Kidney tubule cell (primary cell): Measurements from ENCODE around the gene CAPN10.
A peak's percentile ranks its signal among the peaks of the same experiment; 100 is the strongest.
"Not testable (repeated sequence)": the region's sequence is repeated elsewhere in the genome, so short reads cannot be mapped to it uniquely, and the experiment has no call there.

Source experiments
- DNase-seq: peaks from one replicate; pipeline ENCODE4 v3.0.0-alpha.2; 2018; ENCODE audit warnings: low spot score

The CAPN10 gene, protein sequence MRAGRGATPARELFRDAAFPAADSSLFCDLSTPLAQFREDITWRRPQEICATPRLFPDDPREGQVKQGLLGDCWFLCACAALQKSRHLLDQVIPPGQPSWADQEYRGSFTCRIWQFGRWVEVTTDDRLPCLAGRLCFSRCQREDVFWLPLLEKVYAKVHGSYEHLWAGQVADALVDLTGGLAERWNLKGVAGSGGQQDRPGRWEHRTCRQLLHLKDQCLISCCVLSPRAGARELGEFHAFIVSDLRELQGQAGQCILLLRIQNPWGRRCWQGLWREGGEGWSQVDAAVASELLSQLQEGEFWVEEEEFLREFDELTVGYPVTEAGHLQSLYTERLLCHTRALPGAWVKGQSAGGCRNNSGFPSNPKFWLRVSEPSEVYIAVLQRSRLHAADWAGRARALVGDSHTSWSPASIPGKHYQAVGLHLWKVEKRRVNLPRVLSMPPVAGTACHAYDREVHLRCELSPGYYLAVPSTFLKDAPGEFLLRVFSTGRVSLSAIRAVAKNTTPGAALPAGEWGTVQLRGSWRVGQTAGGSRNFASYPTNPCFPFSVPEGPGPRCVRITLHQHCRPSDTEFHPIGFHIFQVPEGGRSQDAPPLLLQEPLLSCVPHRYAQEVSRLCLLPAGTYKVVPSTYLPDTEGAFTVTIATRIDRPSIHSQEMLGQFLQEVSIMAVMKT

DNA sequence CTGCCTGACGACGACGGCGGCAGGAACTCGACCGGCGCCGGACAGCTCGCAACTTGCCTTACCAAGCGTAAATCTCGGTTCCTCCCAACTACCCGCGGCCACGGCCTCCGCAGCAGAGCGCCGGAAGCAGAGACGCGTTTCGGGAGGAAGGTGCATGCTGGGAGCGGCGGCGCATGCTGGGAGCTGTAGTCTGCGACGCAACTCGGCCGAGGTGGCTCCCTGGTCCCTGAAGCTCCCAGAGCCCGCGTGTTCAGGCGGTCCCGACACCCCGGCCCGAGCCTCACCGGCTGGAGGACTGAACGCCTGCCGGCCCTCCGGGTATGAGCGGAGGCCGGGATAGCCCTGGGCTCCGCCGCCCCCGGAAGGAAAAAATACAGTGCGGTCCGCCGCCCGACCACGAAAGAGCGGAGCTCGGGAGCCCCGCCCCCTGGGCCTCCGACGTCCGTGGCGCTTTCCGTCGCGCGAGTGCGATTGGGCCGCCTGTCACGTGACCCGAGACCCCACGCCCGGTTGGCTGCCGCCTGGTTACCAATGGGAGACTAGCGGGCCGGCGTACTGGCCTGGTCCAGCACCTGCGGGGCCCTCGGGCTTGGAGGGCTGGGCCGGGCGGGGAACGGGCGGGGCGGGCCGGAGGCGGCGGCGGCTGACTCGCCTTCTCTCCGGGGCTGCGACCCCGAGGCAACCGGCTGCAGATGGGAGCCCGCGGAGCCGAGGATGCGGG lies at the start of gene CAPN10:
Gene CAPN10 (plus strand): TSS at position 537 of the 721 bp plus-strand sequence. CDS start 178 bp downstream, at position 715.
- DNase-seq: peak; percentile 95

DNA sequence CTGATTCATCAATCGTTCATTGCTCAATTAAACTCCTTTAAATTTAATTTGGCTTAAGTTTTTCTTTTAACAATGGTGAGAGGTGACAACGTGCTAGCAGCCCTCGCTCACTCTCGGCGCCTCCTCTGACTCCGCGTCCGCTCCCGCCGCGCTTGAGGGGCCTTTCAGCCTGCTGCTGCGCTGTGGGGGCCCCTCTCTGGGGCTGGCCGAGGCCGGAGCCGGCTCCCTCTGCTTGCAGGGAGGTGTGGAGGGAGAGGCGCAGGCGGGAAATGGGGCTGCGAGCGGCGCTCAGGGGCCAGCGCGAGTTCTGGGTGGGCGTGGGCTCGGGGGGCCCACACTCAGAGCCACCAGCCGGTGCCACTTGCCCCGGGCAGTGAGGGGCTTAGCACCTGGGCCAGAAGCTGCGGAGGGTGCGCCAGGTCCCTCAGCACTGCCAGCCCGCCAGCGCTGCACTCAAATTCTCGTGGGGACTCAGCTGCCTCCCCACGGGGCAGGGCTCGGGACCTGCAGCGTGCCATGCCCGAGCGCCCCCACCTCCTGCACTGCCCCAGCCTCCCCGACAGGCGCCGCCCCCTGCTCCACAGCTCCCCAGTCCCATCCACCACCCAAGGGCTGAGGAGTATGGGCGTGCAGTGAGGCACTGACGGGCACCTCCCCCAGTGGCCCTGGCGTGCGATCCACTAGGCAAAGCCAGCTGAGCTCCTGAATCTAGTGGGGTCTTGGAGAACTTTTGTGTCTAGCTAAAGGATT lies 48.3 kb upstream of the CAPN10 start:
- DNase-seq: no peak

DNA sequence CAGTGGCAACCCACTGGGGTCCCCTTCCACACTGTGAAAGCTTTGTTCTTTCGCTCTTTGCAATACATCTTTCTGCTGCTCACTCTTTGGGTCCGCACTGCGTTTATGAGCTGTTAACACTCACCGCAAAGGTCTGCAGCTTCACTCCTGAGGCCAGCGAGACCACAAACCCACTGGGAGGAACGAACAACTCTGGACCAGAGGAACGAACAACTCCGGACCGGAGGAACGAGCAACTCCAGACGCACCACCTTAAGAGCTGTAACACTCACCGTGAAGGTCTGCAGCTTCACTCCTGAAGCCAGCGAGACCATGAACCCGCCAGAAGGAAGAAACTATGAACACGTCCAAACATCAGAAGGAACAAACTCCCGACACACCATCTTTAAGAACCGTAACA lies 47.4 kb upstream of the CAPN10 start:
- not testable (repeated sequence) for DNase-seq

DNA sequence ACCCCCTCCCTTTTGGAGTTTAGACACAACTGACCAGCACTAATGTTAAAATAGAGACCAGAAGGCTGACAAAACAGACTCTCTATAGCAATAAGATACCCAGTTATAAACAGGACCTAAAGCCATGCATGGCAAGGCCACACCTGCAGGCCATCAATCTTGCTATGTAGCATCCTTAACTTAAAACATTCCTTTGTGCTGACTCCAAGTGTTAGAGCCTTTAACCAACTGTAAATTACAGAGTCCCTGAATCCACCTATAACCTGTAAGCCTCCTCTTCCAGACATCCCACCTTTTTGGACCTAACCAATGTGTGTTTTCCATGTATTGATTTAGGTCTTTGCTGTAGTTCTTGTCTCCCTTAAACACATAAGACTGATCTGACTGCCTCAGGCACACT lies 46.6 kb upstream of the CAPN10 start:
- DNase-seq: no peak

DNA sequence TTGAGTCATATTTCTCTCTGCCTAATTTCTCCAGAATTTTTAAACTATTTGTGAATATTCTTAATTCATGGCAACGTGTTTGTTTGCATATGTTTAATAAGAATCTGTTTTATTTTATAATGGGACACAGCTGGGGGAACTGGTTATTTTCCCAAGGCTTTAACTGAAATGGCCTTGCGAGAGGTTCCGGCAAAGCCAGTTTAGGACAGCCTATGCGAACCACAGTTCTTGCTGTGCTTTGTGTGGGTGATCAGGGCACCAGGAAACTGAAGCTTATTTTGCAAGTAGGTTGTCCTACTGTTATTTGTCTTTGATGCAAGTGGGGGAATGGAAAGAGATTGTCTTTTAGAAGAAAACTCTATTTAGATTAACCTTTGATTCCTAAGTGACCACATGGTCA lies 35.2 kb upstream of the CAPN10 start:
- DNase-seq: no peak

DNA sequence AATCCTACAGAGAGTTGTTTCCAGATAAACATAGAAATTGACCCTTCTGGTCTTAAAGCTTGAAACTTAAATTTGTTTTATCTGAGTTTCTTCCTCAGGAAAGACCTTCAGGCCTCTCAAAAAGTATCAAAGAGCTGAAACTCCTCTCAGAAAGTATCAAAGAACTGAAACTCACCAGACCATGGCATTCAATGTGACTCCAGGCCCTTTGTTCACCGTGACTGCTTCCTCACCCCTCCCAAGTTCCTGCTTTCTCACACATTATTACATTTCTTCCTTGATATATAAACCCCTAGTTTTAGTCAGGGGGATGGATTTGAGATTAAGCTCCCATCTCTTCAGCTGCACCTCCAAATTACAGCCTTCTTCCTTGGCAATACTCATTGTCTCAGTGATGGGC lies 34.7 kb upstream of the CAPN10 start:
- DNase-seq: peak; percentile 60

DNA sequence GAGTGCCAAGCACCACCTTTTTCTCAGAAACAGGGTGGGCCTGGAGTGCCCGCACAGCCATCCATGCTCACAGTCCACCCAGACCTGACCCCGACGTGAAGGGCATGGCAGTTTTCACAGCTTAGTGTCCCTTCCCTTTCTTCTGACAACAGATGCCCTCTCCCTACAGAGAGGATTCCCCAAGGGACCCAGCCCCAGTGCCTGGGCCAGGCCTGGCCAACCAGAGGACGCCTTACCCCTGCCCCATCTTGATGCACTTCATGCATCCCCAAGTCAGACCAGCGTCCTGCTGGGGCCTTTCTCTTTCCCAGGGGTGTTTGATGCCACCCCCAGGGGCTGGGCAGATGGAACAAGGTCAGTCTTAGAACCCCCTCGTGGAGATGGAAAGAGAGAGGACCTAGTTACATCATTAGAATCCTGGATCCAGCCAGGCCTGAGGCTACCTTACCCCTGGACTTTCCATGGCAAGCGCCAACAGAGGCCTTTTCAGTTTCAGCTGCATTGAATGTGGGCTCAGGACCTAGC lies 32.5 kb upstream of the CAPN10 start:
- no peak for DNase-seq

DNA sequence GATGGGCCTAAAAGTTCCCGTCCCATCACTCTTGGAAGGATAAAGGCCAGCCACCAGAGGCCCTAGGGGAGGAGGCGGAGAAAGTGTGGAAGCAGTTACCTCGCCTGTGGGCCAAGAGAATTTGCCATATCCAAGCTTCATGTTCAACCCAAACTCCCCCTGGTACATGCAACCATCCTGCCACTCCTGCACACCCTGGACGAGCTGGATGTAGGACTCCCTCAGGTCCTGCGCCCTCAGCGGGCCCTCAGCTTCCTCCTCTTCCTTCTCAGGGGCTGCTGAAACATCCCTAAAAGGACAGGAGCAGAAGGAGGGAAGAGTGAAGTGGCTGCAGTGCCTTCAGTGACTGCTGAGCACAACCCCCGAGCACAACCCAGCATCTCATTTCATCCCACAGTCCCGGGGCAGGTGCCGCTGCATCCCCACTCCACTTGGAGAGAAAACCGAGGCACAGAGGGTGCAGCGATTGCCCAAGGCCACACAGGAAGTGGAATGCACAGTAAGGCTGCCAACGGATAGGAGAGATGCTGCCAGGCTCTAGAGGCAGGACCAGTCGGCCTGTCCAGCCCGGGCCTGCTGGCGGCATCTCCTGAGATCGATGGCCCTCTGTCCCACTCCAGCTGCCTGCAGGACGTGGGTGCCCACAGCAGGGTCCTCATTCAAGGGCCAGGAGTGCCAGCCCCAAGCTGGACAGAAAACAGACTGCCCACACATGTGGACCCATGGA lies 31.6 kb upstream of the CAPN10 start:
- DNase-seq: no peak

DNA sequence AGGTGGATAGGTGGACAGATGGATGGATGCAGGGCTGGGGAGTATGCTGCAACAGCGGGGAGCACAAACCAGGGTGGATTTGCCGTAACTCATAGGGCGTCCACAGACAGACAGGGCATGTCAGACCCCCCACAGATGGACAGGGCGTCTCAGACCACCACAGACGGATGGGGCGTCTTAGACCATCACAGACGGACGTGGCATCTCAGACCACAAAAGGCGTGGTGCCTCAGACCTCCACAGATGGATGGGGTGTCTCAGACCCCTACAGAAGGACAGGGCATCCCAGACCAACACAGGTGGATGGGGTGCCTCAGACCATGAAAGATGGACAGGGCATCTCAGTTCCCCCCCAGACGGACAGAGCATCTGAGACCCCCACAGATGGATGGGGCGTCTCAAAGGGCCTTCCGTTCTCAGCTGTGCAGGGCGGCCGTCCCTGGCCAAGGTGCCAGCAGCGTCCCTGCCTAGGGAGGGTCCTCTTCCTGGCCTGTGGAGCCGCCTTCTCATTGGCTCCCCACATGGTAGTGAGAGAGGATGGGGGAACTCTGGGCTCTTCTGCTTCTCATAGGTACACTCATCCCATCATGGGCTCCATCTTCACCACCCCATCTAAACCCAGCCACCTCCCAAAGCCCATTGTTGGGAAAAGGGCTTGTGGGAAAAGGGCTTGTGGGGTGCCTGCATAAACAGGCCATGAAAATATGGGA lies 30.8 kb upstream of the CAPN10 start:
- DNase-seq: no peak

DNA sequence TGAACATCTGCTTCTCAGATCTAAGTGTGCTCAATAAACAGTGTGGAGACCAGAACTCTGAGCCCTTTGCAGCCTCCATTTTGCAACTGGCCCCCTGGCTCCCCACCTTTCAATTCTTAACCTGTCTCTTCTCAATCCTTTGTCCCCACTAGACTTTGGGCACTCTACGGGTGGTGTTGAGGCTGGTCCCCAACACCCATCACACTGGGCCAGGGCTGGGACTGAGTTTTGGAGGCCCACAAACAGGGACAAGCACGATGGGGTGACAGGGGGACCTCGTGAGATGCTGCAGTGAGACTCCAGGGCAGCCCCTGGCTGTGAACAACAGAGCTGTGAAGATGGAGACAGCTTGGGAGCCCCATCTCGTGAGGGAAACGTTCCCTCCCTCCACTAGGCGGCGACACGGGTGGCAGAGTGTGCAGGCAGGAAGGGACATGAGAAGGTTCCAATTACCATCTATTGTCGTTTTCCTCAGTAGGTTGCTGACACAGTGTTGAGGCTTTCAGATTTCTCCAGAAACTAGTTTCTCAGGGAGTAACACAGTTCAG lies 29.9 kb upstream of the CAPN10 start:
- peak; percentile 69 for DNase-seq

DNA sequence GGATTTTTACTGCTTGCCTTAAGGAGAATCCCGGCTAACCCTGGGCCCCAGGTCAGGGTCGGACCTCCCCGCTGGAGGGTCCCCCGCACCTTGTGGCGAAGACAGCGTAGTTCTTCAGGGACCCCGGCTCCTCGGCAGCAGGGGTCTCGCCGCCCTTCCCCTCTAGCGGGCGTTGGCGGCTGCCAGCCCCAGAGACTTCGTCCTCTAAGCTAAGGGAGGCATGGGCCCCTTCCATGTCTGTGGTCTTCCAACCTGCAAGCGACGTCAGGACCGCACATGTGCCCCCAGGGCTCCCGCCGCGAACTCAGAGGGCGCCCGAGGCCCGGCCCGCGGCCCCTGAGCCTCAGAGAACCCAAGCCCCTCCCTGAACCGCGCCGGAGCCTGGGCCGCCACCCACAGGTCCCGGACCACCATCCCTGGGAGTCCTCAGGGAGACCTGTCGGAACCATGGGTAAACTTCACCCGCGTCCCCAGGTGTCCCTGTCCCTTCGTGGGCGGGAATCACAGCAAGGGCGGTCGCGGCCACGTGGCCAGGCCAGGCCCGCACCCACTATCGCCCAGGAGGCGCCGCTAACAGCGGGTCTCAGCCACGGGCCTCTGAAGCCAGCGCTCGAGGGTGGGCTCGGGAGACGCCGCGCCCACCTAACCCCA lies 29.3 kb upstream of the CAPN10 start:
- DNase-seq: no peak

DNA sequence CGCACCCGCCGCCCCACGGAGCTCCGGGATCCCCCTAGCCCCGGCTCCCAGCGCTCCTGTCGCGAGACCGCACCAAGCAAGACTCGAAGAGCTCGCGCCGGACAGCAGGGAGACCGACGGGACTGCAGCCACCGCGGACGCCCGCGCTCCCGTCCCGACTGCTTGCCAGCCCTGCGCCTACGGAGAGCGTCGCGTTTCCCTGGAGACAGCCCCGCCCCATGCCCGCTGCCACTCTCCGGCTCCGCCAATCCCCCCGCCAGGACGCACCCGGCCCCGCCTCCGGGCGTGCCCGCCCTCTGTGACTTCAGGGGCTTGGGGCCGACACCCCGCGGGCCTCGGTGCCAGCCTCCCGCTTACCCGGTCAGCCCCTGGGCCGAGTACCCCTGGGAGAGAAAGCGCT lies 28.7 kb upstream of the CAPN10 start, which contains the start of gene ANKMY1:
Gene ANKMY1 (minus strand): TSS at position 181 of the 400 bp plus-strand sequence. CDS start 653 bp downstream, outside the sequence.
- DNase-seq: peak; percentile 78

DNA sequence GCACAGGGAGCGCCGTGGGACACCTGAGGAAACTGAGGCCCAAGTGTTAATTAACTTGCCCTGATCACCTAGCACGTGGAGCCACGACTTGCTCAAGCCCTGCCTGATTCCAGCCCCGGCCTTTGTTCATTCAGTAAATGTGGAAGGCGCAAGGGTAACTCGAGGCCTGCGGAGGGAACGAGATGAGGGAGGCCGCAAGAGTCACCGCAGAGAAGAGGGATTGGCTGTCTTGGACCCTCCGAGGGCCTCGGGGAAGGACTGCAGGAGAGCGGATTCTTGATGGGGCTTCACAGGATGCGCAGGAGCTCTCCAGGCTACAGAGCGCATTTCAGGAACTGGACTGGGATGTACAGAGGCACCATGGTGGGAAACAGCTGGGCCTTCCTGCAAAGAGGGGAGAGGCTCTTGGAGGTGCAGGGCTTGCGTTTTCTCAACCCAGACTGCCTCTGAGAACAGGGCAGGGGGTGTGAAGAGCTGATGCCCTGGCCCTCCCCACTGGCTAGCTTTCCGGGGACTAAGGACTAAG lies 28.2 kb upstream of the CAPN10 start:
- no peak for DNase-seq

DNA sequence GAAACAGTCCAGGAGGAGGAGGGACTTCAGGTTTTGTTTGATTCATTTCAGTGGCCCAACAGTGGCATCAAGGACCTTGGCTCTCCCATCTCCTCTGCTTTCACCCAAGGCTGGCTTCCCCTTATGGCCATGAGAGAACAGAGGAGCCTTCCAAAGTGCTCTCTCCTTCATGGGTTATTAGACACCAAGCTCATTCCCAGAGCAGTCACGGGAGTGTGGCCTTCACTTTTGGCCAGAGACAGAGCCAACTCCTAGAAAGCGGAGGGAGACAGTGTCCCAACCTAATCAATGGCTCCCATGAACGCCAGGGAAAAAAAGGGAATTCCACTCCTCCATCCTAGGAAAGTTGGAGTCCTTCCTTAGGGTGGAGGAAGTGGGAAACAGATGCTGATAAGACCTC lies 27.2 kb upstream of the CAPN10 start:
- no peak for DNase-seq

DNA sequence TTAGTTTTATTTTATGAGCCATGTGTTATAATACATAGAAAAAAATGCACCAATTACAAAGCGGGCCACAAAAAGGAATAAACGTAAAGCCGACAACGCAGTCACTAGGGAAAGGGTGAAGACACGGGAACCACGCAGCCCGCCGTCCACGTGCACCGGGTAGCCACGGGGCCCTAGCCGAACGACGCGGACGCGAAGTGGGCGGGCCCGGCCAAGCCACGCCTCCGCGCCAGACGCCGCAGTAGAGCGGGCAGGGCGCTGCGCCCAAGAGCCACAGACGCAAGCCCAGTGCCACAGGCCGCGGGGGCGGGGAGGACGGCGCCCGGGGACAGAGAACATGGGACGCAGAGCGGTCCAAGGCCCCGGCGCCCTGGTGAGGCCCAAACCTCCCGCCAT lies 26.5 kb upstream of the CAPN10 start, which contains the start of gene DUSP28:
Gene DUSP28 (plus strand): TSS at position 274 of the 396 bp plus-strand sequence. CDS start 328 bp downstream, outside the sequence.
- DNase-seq: peak; percentile 88

DNA sequence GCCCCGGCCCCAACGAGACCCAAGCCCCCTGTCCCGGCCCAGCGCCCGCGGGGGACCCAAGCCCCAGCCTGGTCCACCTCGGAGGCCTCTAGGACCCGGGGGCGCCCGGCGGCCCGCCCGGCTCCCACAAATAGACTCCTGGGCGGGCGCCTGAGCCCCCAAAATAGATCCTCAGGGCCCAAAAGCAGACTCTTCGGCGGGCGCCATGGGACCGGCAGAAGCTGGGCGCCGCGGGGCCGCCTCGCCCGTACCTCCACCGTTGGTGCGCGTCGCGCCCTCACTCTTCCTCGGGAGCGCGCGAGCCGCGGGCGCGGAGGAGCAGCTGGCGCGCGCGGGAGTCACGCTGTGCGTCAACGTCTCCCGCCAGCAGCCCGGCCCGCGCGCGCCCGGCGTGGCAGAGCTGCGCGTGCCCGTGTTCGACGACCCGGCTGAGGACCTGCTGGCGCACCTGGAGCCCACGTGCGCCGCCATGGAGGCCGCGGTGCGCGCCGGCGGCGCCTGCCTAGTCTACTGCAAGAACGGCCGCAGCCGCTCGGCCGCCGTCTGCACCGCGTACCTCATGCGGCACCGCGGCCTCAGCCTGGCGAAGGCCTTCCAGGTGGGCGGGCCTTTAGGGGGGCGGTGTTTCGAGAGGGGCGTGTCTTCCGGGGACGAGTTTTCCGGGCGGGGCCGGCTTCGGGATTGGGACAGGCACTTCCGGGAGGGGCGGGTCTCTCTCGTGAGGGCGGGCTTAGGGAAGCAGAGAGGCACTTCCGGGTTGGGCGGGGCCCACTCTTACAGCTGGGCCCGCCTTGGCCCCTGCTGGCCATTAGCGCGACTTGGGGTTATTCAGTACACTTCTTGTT lies 25.8 kb upstream of the CAPN10 start:
- DNase-seq: peak; percentile 97

DNA sequence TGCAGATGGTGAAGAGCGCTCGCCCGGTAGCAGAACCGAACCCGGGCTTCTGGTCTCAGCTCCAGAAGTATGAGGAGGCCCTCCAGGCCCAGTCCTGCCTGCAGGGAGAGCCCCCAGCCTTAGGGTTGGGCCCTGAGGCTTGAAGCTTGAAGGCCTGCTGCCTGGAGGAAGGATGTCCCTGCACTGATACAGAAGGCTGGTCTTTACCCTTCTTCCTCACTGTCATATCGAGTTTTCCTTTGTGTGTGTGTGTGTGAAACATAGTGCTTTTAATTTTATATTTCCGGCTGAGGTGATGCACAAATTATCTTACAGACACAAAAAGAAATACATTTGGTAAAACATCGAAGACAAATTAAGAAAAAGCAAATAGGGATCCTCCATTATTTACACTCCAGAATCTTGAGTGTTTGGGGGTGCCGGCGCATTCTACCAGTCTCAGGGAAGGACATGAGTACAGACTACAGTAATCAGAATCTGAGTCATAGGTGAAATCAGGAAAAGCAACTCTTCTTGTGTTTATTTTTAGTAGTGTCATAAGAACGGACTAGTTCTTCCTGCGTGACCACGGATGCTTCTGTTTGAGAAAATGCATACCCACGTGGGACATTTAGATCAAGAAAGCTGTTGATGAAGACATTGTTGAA lies 25.1 kb upstream of the CAPN10 start:
- DNase-seq: peak; percentile 71

DNA sequence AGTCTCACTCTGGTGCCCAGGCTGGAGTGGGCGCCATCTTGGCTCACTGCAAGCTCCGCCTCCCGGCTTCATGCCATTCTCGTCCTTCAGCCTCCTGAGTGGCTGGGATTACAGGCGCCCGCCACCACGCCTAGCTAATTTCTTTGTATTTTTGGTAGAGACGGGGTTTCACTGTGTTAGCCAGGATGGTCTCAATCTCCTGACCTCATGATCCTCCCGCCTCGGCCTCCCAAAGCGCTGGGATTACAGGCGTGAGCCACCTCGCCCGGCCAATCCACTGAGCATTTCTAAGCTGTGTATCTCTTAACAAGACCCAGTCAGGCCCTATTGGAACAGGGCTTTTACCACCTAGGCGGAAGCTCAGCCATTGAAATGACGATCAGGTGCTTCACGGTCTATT lies 23.3 kb upstream of the CAPN10 start:
- not testable (repeated sequence) for DNase-seq
